Measurements from ENCODE around the gene ASTN2.

GRCh38 chr9:116895961-116896360 lies 518.9 kb downstream of the ASTN2 start:
- TF ChIP-seq CTCF (IDR thresholded peaks at IDR 0.05; ENCODE audit: low read depth, low read length, poor library complexity, severe bottlenecking) (no peak), EZH2phosphoT487 (IDR thresholded peaks at IDR 0.05; ENCODE audit: borderline replicate concordance, low read length) (no peak)

All from DOHH2 (cell line).